WTC11 (cell line): ENCODE data around the gene TMEM30A. TPM values are rescaled to one million over a fixed set of nuclear protein-coding genes. Genes with fewer than 3 reads are reported as not detected.

Experiments used
- ATAC-seq: fragments of 200-7000 bp; cut with Tn5 transposase; 2 replicates; pipeline ENCODE4 v1.10.0; 2021; ENCODE audit warnings: mild to moderate bottlenecking, moderate library complexity
- CTCF ChIA-PET: fragments of 300-600 bp; sonication (Branson Sonifier 250); formaldehyde crosslinking; loops from one replicate; lab custom pipeline; 2021; ENCODE audit warnings: antibody characterized with exemption; lab: Charles Lee
- POLR2A ChIA-PET: fragments of 350-600 bp; sonication (Branson Sonifier 250); formaldehyde crosslinking; loops from one replicate; lab custom pipeline; 2021; ENCODE audit warnings: antibody characterized with exemption; lab: Charles Lee
- DNase-seq: peaks from one replicate; pipeline ENCODE4 v3.0.0; 2021; ENCODE audit warnings: low spot score
- H3K27ac Mint-ChIP-seq: 2 replicates; pipeline ENCODE4 v1.8.0; 2021; ENCODE audit warnings: mixed read lengths
- H3K27me3 Mint-ChIP-seq: 2 replicates; pipeline ENCODE4 v1.8.0; 2021; ENCODE audit warnings: low read depth, mild to moderate bottlenecking, moderate library complexity, mixed read lengths
- H3K36me3 Mint-ChIP-seq: 2 replicates; pipeline ENCODE4 v1.8.0; 2021; ENCODE audit warnings: mixed read lengths
- H3K4me1 Mint-ChIP-seq: 2 replicates; pipeline ENCODE4 v1.8.0; 2022; ENCODE audit warnings: mixed read lengths
- H3K4me3 Mint-ChIP-seq: 2 replicates; pipeline ENCODE4 v1.8.0; 2021; ENCODE audit warnings: mild to moderate bottlenecking, moderate library complexity, mixed read lengths
- H3K9me3 Mint-ChIP-seq: 2 replicates; pipeline ENCODE4 v1.8.0; 2021; ENCODE audit warnings: mixed read lengths
- CREB1 ChIP-seq: sonication (generic); formaldehyde crosslinking; IDR thresholded peaks from 2 replicates; pipeline ENCODE4 v1.8.0; 2023; ENCODE audit warnings: mild to moderate bottlenecking, missing genetic modification reagents
- EMX1 ChIP-seq: fragments of 250-450 bp; sonication (Bioruptor Pico); IDR thresholded peaks from 2 replicates; pipeline ENCODE4 v1.8.0; 2021; ENCODE audit warnings: mild to moderate bottlenecking
- TEAD1 ChIP-seq: sonication (generic); formaldehyde crosslinking; IDR thresholded peaks from 2 replicates; pipeline ENCODE4 v1.8.0; 2022; ENCODE audit warnings: mild to moderate bottlenecking, missing genetic modification reagents
- total RNA-seq: library from RNA; stranded (reverse); gene quantifications from 3 replicates; pipeline ENCODE4 v1.2.3, GENCODE V29; 2021
- TF ChIP-seq, protein P1 (sequence below): sonication (generic); formaldehyde crosslinking; IDR thresholded peaks from 2 replicates; pipeline ENCODE4 v1.8.1; 2023; ENCODE audit warnings: mild to moderate bottlenecking, missing genetic modification reagents
- TF ChIP-seq, protein P2 (sequence below): sonication (generic); formaldehyde crosslinking; IDR thresholded peaks from 2 replicates; pipeline ENCODE4 v1.8.0; 2023; ENCODE audit warnings: missing genetic modification reagents, mild to moderate bottlenecking, borderline replicate concordance
- TF ChIP-seq, protein P3 (sequence below): sonication (generic); formaldehyde crosslinking; IDR thresholded peaks from 2 replicates; pipeline ENCODE4 v1.8.1; 2022; ENCODE audit warnings: mild to moderate bottlenecking, missing genetic modification reagents, moderate library complexity, borderline replicate concordance
- TF ChIP-seq, protein P4 (sequence below): sonication (generic); formaldehyde crosslinking; IDR thresholded peaks from 2 replicates; pipeline ENCODE4 v1.8.1; 2022; ENCODE audit warnings: missing genetic modification reagents, borderline replicate concordance
- TF ChIP-seq, protein P5 (sequence below): sonication (generic); formaldehyde crosslinking; IDR thresholded peaks from 2 replicates; pipeline ENCODE4 v1.8.1; 2023; ENCODE audit warnings: mild to moderate bottlenecking, missing genetic modification reagents

TMEM30A gene
- total RNA-seq, 1 experiment from 2014 or later = 81.2 TPM

DNA sequence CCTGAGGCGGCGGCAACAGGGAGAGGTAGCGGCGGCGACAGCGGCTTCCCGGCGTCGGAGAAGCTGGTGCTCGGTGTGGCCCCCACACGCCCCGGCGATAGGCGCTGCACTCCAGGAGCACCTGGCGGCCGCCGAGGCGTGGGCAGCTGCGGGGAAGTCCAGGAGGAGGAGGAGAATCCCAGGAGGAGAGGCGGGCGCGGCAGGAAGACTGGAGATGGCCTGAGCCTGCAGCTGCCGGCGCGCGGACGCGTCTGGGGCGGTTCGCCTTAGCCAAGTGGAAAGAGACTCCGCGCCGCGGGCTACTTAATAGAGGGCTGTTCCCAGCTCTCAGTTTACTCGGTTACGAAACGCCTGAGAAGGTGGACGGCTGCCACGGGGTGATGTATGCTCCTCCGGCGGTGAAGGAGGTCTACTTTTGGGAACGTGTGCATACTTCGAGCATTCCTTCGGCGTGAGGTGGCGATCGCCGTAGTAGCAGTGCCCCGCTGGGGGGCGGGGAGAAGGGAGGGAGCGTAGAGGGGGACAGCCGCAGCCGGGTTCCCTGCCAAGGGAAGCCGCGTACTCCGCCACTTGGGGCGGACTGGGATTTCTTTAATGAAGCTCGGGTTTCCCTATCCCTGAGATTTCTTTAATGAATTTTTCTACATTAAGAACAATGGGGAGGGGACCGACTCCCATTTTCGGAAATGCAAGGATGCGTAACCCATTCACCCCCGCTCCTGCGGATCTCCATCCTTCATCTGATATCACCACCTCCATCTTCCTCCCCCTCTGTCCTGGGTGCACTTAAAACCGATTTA lies 78.6 kb downstream of the TMEM30A start, which contains the start of gene COL12A1 (continued):
- TF ChIP-seq, protein P1, sequence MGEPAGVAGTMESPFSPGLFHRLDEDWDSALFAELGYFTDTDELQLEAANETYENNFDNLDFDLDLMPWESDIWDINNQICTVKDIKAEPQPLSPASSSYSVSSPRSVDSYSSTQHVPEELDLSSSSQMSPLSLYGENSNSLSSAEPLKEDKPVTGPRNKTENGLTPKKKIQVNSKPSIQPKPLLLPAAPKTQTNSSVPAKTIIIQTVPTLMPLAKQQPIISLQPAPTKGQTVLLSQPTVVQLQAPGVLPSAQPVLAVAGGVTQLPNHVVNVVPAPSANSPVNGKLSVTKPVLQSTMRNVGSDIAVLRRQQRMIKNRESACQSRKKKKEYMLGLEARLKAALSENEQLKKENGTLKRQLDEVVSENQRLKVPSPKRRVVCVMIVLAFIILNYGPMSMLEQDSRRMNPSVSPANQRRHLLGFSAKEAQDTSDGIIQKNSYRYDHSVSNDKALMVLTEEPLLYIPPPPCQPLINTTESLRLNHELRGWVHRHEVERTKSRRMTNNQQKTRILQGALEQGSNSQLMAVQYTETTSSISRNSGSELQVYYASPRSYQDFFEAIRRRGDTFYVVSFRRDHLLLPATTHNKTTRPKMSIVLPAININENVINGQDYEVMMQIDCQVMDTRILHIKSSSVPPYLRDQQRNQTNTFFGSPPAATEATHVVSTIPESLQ (CRISPR knock-in tag) = no peak
- TF ChIP-seq TEAD1 (CRISPR knock-in tag) = 0 out of 2 replicates have a peak, but pooled peaks have one; percentile 16

DNA sequence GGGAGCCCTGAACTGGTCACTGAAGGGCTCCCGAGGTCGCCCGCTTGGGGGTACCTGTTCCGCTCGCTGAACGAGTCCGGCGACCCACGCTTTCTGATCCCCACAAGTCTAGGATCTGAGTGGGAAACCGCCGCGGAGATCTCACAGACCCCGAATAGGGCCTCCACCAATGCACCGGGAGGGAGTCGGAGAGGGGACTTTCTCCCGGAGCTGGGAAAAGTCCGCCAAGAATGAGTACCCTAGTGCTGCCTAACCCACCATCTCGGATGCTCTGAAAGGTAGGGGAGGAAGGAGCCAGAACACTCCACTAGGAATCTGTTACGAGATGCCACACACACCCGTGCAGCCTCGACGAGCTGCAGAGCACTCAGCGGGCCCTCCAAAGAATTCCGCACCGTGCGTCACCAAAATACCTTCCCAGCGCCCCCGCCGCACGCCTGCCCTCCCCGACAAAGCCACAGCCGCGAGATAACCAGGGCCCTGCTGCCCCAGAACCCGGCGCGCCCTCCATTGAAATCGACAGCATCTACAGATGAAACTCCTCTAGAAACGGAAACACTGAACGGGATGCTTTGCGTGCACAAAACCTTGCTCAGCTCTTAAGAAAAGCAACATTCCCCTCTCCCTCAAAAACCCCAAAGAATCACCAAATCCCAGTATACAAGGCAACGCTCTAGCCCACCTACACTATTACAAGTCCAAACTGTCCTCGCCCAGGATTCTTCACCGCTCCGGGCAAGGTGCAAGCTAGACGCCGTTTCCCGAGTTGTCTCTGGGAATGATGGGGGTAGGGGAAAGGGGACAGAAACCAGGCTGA lies 79.4 kb downstream of the TMEM30A start:
- Mint-ChIP-seq H3K27ac (no peak overlapping the region), H3K27me3 (peaks cover 95% of the 10 kb centered on the region), H3K4me3 (peak overlapping the region; percentile 85), H3K9me3 (no peaks in the 10 kb centered on the region), H3K4me1 (peaks cover 58% of the 10 kb centered on the region), H3K36me3 (no peaks in the 10 kb centered on the region)
- peak; percentile 1; the same call in 1 of the 2 replicates for ATAC-seq
- CTCF ChIA-PET = interaction anchor here (0.6 to 3.0 kb wide), 12 partner anchors 21 to 1466 kb away, joined by 3 to 18 read pairs (median 4); partner anchors contain the start of gene COX7A2
- POLR2A ChIA-PET = no interaction called here
- TF ChIP-seq, protein P2, sequence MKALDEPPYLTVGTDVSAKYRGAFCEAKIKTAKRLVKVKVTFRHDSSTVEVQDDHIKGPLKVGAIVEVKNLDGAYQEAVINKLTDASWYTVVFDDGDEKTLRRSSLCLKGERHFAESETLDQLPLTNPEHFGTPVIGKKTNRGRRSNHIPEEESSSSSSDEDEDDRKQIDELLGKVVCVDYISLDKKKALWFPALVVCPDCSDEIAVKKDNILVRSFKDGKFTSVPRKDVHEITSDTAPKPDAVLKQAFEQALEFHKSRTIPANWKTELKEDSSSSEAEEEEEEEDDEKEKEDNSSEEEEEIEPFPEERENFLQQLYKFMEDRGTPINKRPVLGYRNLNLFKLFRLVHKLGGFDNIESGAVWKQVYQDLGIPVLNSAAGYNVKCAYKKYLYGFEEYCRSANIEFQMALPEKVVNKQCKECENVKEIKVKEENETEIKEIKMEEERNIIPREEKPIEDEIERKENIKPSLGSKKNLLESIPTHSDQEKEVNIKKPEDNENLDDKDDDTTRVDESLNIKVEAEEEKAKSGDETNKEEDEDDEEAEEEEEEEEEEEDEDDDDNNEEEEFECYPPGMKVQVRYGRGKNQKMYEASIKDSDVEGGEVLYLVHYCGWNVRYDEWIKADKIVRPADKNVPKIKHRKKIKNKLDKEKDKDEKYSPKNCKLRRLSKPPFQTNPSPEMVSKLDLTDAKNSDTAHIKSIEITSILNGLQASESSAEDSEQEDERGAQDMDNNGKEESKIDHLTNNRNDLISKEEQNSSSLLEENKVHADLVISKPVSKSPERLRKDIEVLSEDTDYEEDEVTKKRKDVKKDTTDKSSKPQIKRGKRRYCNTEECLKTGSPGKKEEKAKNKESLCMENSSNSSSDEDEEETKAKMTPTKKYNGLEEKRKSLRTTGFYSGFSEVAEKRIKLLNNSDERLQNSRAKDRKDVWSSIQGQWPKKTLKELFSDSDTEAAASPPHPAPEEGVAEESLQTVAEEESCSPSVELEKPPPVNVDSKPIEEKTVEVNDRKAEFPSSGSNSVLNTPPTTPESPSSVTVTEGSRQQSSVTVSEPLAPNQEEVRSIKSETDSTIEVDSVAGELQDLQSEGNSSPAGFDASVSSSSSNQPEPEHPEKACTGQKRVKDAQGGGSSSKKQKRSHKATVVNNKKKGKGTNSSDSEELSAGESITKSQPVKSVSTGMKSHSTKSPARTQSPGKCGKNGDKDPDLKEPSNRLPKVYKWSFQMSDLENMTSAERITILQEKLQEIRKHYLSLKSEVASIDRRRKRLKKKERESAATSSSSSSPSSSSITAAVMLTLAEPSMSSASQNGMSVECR (CRISPR knock-in tag) = 0 out of 2 replicates have a peak, but pooled peaks have one; percentile 27
- TF ChIP-seq, protein P3, sequence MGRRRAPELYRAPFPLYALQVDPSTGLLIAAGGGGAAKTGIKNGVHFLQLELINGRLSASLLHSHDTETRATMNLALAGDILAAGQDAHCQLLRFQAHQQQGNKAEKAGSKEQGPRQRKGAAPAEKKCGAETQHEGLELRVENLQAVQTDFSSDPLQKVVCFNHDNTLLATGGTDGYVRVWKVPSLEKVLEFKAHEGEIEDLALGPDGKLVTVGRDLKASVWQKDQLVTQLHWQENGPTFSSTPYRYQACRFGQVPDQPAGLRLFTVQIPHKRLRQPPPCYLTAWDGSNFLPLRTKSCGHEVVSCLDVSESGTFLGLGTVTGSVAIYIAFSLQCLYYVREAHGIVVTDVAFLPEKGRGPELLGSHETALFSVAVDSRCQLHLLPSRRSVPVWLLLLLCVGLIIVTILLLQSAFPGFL (CRISPR knock-in tag) = no peak
- TF ChIP-seq EMX1 (CRISPR knock-in tag) (no peak), TEAD1 (CRISPR knock-in tag) (no peak), CREB1 (no peak)
- TF ChIP-seq, protein P4, sequence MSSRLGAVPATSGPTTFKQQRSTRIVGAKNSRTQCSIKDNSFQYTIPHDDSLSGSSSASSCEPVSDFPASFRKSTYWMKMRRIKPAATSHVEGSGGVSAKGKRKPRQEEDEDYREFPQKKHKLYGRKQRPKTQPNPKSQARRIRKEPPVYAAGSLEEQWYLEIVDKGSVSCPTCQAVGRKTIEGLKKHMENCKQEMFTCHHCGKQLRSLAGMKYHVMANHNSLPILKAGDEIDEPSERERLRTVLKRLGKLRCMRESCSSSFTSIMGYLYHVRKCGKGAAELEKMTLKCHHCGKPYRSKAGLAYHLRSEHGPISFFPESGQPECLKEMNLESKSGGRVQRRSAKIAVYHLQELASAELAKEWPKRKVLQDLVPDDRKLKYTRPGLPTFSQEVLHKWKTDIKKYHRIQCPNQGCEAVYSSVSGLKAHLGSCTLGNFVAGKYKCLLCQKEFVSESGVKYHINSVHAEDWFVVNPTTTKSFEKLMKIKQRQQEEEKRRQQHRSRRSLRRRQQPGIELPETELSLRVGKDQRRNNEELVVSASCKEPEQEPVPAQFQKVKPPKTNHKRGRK (CRISPR knock-in tag) = no peak
- TF ChIP-seq, protein P5, sequence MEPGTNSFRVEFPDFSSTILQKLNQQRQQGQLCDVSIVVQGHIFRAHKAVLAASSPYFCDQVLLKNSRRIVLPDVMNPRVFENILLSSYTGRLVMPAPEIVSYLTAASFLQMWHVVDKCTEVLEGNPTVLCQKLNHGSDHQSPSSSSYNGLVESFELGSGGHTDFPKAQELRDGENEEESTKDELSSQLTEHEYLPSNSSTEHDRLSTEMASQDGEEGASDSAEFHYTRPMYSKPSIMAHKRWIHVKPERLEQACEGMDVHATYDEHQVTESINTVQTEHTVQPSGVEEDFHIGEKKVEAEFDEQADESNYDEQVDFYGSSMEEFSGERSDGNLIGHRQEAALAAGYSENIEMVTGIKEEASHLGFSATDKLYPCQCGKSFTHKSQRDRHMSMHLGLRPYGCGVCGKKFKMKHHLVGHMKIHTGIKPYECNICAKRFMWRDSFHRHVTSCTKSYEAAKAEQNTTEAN = no peak
- TF ChIP-seq, all 79 proteins: peak for 1
- DNase-seq = peak; percentile 52
